H9 (cell line): ENCODE measurements around the gene HAGHL. TPM values are rescaled to one million over a fixed set of nuclear protein-coding genes. Genes with fewer than 3 reads are reported as not detected.

Source experiments
- DNase-seq: peaks from one replicate; pipeline ENCODE4 v3.0.0-alpha.2; 2017
- H2AFZ ChIP-seq: one replicate; pipeline ENCODE4 v1.6.1; 2013; ENCODE audit warnings: mild to moderate bottlenecking, low read length, control low read depth, moderate library complexity
- H2AK5ac ChIP-seq: 2 replicates; pipeline ENCODE4 v1.6.1; 2013; ENCODE audit warnings: low read length, control low read depth, mixed read lengths; ENCODE audit not compliant: insufficient read length
- H2BK120ac ChIP-seq: one replicate; pipeline ENCODE4 v1.6.1; 2013; ENCODE audit warnings: low read depth, mild to moderate bottlenecking, low read length, control low read depth, inconsistent platforms; ENCODE audit not compliant: poor library complexity, severe bottlenecking
- H2BK12ac ChIP-seq: 2 replicates; pipeline ENCODE4 v1.6.1; 2013; ENCODE audit warnings: low read length, control low read depth, mixed read lengths, low read depth; ENCODE audit not compliant: insufficient read length
- H2BK15ac ChIP-seq: 2 replicates; pipeline ENCODE4 v1.6.1; 2013; ENCODE audit warnings: low read depth, low read length, control low read depth
- H2BK20ac ChIP-seq: one replicate; pipeline ENCODE4 v1.6.1; 2013; ENCODE audit warnings: low read depth, mild to moderate bottlenecking, low read length, control low read depth, inconsistent platforms; ENCODE audit not compliant: poor library complexity, severe bottlenecking
- H2BK5ac ChIP-seq: 2 replicates; pipeline ENCODE4 v1.6.1; 2013; ENCODE audit warnings: low read length, control low read depth, mixed read lengths; ENCODE audit not compliant: insufficient read length
- H3K14ac ChIP-seq: 2 replicates; pipeline ENCODE4 v1.6.1; 2013; ENCODE audit warnings: low read length, control low read depth; ENCODE audit not compliant: insufficient read depth
- H3K18ac ChIP-seq: 2 replicates; pipeline ENCODE4 v1.6.1; 2013; ENCODE audit warnings: low read depth, mild to moderate bottlenecking, mixed read lengths, low read length, control low read depth; ENCODE audit not compliant: insufficient read length
- H3K23ac ChIP-seq: 2 replicates; pipeline ENCODE4 v1.6.1; 2013; ENCODE audit warnings: low read length, control low read depth, mixed read lengths, low read depth; ENCODE audit not compliant: insufficient read length
- H3K23me2 ChIP-seq: 2 replicates; pipeline ENCODE4 v1.6.1; 2013; ENCODE audit warnings: low read depth, mild to moderate bottlenecking, mixed read lengths, low read length, control low read depth; ENCODE audit not compliant: insufficient read length, poor library complexity, severe bottlenecking
- H3K27ac ChIP-seq: 2 replicates; pipeline ENCODE4 v1.5.1; 2013; ENCODE audit warnings: low read length, control low read depth, mixed read lengths, low read depth; ENCODE audit not compliant: insufficient read length
- H3K27me3 ChIP-seq: 2 replicates; pipeline ENCODE4 v1.6.1; 2013; ENCODE audit warnings: low read length, control low read depth, inconsistent platforms; ENCODE audit not compliant: insufficient read depth
- H3K4ac ChIP-seq: 2 replicates; pipeline ENCODE4 v1.6.1; 2013; ENCODE audit warnings: low read depth, mild to moderate bottlenecking, control low read depth, inconsistent platforms, low read length, moderate library complexity
- H3K4me1 ChIP-seq: 2 replicates; pipeline ENCODE4 v1.6.1; 2013; ENCODE audit warnings: low read length, control low read depth, inconsistent platforms; ENCODE audit not compliant: insufficient read depth
- H3K4me2 ChIP-seq: 2 replicates; pipeline ENCODE4 v1.6.1; 2013; ENCODE audit warnings: low read length, control low read depth, mixed read lengths; ENCODE audit not compliant: insufficient read length, insufficient read depth
- H3K56ac ChIP-seq: 2 replicates; pipeline ENCODE4 v1.6.1; 2013; ENCODE audit warnings: low read depth, mild to moderate bottlenecking, mixed read lengths, low read length, control low read depth; ENCODE audit not compliant: insufficient read length
- H3K79me1 ChIP-seq: 2 replicates; pipeline ENCODE4 v1.6.1; 2013; ENCODE audit warnings: low read depth, mild to moderate bottlenecking, moderate library complexity, low read length, control low read depth, inconsistent platforms; ENCODE audit not compliant: insufficient read depth, poor library complexity, severe bottlenecking
- H3K79me2 ChIP-seq: 2 replicates; pipeline ENCODE4 v1.6.1; 2013; ENCODE audit warnings: low read length, control low read depth, inconsistent platforms; ENCODE audit not compliant: insufficient read depth
- H3K9ac ChIP-seq: 2 replicates; pipeline ENCODE4 v1.6.1; 2013; ENCODE audit warnings: low read length, control low read depth, mixed read lengths; ENCODE audit not compliant: insufficient read length; ENCODE audit errors: extremely low read depth
- H3K9me3 ChIP-seq: one replicate; pipeline ENCODE4 v1.6.1; 2013; ENCODE audit warnings: low read depth, low read length, inconsistent platforms; ENCODE audit not compliant: control insufficient read depth
- H3T11ph ChIP-seq: one replicate; pipeline ENCODE4 v1.6.1; 2013; ENCODE audit warnings: mild to moderate bottlenecking, low read length, control low read depth, inconsistent platforms
- H4K20me1 ChIP-seq: one replicate; pipeline ENCODE4 v1.6.1; 2013; ENCODE audit not compliant: control insufficient read depth, insufficient read length, insufficient read depth
- H4K5ac ChIP-seq: 2 replicates; pipeline ENCODE4 v1.6.1; 2013; ENCODE audit warnings: low read depth, mild to moderate bottlenecking, mixed read lengths, low read length, control low read depth; ENCODE audit not compliant: insufficient read length
- H4K8ac ChIP-seq: replicated peaks from 2 replicates; pipeline ENCODE4 v1.6.1; 2013; ENCODE audit warnings: low read length, control low read depth, mixed read lengths, low read depth; ENCODE audit not compliant: insufficient read length
- H4K91ac ChIP-seq: 2 replicates; pipeline ENCODE4 v1.6.1; 2013; ENCODE audit warnings: low read depth, mild to moderate bottlenecking, moderate library complexity, mixed read lengths, low read length, control low read depth; ENCODE audit not compliant: insufficient read length
- H3K27ac Mint-ChIP-seq, 3 experiments: 2 replicates in 2 of 3; 3 replicates in 1 of 3; pipeline ENCODE4 v1.8.0; 2020 to 2021; ENCODE audit warnings: mixed read lengths in 3 of 3, mild to moderate bottlenecking in 1 of 3, moderate library complexity in 1 of 3
- H3K27me3 Mint-ChIP-seq: 2 replicates; pipeline ENCODE4 v1.8.0; 2021; ENCODE audit warnings: low read depth, mild to moderate bottlenecking, moderate library complexity, mixed read lengths
- H3K36me3 Mint-ChIP-seq, 3 experiments: 2 replicates in 2 of 3; 3 replicates in 1 of 3; pipeline ENCODE4 v1.8.0; 2020 to 2021; ENCODE audit warnings: low read depth in 3 of 3, mixed read lengths in 3 of 3; ENCODE audit not compliant: insufficient read depth in 1 of 3
- H3K4me1 Mint-ChIP-seq, 2 experiments: 2 replicates each; pipeline ENCODE4 v1.8.0; 2020; ENCODE audit warnings: mixed read lengths in 2 of 2
- H3K4me3 Mint-ChIP-seq, 2 experiments: 2 replicates in 1 of 2; 3 replicates in 1 of 2; pipeline ENCODE4 v1.8.0; 2020 to 2021; ENCODE audit warnings: mild to moderate bottlenecking in 2 of 2, mixed read lengths in 2 of 2, moderate library complexity in 1 of 2
- H3K9me3 Mint-ChIP-seq, 2 experiments: 2 replicates in 1 of 2; 3 replicates in 1 of 2; pipeline ENCODE4 v1.8.0; 2020; ENCODE audit warnings: mild to moderate bottlenecking in 2 of 2, mixed read lengths in 2 of 2, moderate library complexity in 1 of 2
- CTCF ChIP-seq: fragments of 200-600 bp; sonication (generic); conservative IDR thresholded peaks from 3 replicates; pipeline ENCODE4 v1.8.0; 2021; ENCODE audit warnings: antibody characterized with exemption, mild to moderate bottlenecking
- WGBS: extraction: QIAGEN DNeasy Blood & Tissue Kit; methylation state at CpG from one replicate; pipeline ENCODE4 v1.1.7; 2013; ENCODE audit warnings: missing lambda C conversion rate, low lambda C conversion rate, mixed read lengths; ENCODE audit not compliant: insufficient read length; ENCODE audit errors: extremely low coverage; 5-methylcytosine and 5-hydroxymethylcytosine counted together
- total RNA-seq: library from RNA; stranded (reverse); gene quantifications from 2 replicates; pipeline ENCODE4 v1.2.1, GENCODE V29; 2021

HAGHL gene
- total RNA-seq, 1 experiment from 2014 or later: 25.2 TPM

- TF ChIP-seq CTCF: no peak
- no peak overlapping the region for H2AK5ac ChIP-seq
- DNase-seq: no peak
- H2BK12ac ChIP-seq: no peak overlapping the region
- no peak overlapping the region for H3K56ac ChIP-seq
- no peaks in the 10 kb centered on the region for H3K9me3 ChIP-seq
- no peak overlapping the region for H2AFZ ChIP-seq
- no peak overlapping the region for H4K5ac ChIP-seq
- H2BK120ac ChIP-seq: no peak overlapping the region
- Mint-ChIP-seq H3K27me3 (peaks cover 3% of the 10 kb centered on the region), H3K36me3 (no peaks in the 10 kb centered on the region), H3K27ac (peak overlapping the region in 1 of 3 experiments; percentile 48; a peak in 1 of 7 replicates), H3K4me1 (peaks cover 0 to 5% of the 10 kb centered on the region in 2 experiments; a peak in 1 of 4 replicates), H3K4me3 (no peak overlapping the region), H3K9me3 (no peaks in the 10 kb centered on the region)
- H3K4me2 ChIP-seq: no peak overlapping the region
- H3K79me2 ChIP-seq: no peaks in the 10 kb centered on the region
- no peak overlapping the region for H2BK15ac ChIP-seq
- no peak overlapping the region for H3K9ac ChIP-seq
- no peaks in the 10 kb centered on the region for H4K20me1 ChIP-seq
- H3K4me1 ChIP-seq: no peaks in the 10 kb centered on the region
- no peak overlapping the region for H3K4ac ChIP-seq
- no peak overlapping the region for H4K91ac ChIP-seq
- no peak overlapping the region for H3T11ph ChIP-seq
- no peaks in the 10 kb centered on the region for H3K79me1 ChIP-seq
- no peak overlapping the region for H3K27ac ChIP-seq
- H3K14ac ChIP-seq: no peak overlapping the region
- H3K23me2 ChIP-seq: no peaks in the 10 kb centered on the region
- WGBS: no CpG with 5 or more reads among the region's 29 CpGs
- H3K27me3 ChIP-seq: no peaks in the 10 kb centered on the region
- H4K8ac ChIP-seq: no peak overlapping the region
- H3K18ac ChIP-seq: no peak overlapping the region
- H3K23ac ChIP-seq: no peak overlapping the region
- no peak overlapping the region for H2BK20ac ChIP-seq
- no peak overlapping the region for H2BK5ac ChIP-seq
Measured at GRCh38 chr16:765488-765865, 38.6 kb downstream of the HAGHL start.
